Stimulated activated effector memory CD8-positive, alpha-beta T cell treated with anti-CD3 and anti-CD28 coated beads, Interleukin-12 subunit alpha, Interleukin-12 subunit beta, amount 100 ng/mL, for 72 hours (primary cell): ENCODE data around the gene RABL2A.
A peak's percentile ranks its signal among the peaks of the same experiment; 100 is the strongest.
"Not testable (repeated sequence)": the region's sequence is repeated elsewhere in the genome, so short reads cannot be mapped to it uniquely, and the experiment has no call there.

Experiments used
- ATAC-seq: fragments of 150-1000 bp; cut with Tn5 transposase; 2 replicates; pipeline ENCODE4 v1.10.0; 2021
- DNase-seq, 2 donors: peaks; one replicate each; pipeline ENCODE4 v3.0.0; 2021 to 2022; ENCODE audit warnings: low spot score in 2 of 2
- H3K27ac Mint-ChIP-seq: one replicate; pipeline ENCODE4 v1.8.0; 2022; ENCODE audit warnings: mild to moderate bottlenecking, mixed read lengths
- H3K36me3 Mint-ChIP-seq: one replicate; pipeline ENCODE4 v1.8.0; 2022; ENCODE audit warnings: mild to moderate bottlenecking, mixed read lengths
- H3K4me1 Mint-ChIP-seq: one replicate; pipeline ENCODE4 v1.8.0; 2022; ENCODE audit warnings: mixed read lengths
- H3K4me3 Mint-ChIP-seq: one replicate; pipeline ENCODE4 v1.8.0; 2022; ENCODE audit warnings: mild to moderate bottlenecking, mixed read lengths
- H3K9me3 Mint-ChIP-seq: one replicate; pipeline ENCODE4 v1.8.0; 2022; ENCODE audit warnings: mixed read lengths

Gene RABL2A

DNA sequence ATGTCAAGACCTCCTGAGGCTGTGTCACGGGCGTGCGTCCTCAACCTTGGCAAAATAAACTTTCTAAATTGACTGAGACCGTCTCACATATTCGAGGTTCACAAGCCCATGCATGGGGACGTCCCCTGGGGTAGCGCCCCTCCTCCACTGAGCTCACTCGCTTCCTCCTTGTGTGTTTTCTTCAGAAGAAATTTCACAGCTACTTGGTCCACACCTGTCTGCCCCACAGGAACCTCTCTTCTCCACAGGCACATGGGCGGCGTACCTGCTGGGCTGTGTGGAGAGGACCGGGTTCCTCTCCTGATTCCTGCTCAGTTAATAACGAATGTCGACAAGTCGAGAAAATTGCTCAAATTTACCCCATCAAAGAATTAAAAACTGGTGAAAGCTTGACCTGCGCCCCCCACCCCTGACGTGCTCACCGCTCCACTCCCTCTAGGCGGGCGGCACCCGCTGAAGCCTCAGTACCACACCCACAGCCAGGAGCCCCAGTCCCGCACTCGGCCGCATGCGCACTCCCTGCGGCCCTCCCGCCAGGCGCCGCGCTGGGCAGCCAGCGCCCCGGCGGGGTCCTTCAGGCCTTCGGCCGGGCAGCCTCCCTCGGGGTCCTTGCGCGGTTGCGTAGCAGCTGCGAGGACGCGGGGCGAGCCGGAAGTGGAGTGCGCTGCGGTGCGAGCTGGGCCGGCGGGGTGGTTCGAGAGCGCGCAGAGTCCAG lies at the start of gene RABL2A:
Gene RABL2A, plus strand, starts transcription at position 651 of the 715 bp plus-strand sequence. CDS start 1,341 bp downstream, outside the sequence.
- DNase-seq: peak; percentile 92 to 94
- Mint-ChIP-seq H3K27ac (peak within 1 kb of the TSS; percentile 84), H3K4me3 (peak within 1 kb of the TSS; percentile 84), H3K36me3 (peaks cover 14% of the 10 kb centered on the region), H3K4me1 (peaks cover 14% of the 10 kb centered on the region)
- not testable (repeated sequence) for H3K9me3 Mint-ChIP-seq
- ATAC-seq: peak; percentile 97

DNA sequence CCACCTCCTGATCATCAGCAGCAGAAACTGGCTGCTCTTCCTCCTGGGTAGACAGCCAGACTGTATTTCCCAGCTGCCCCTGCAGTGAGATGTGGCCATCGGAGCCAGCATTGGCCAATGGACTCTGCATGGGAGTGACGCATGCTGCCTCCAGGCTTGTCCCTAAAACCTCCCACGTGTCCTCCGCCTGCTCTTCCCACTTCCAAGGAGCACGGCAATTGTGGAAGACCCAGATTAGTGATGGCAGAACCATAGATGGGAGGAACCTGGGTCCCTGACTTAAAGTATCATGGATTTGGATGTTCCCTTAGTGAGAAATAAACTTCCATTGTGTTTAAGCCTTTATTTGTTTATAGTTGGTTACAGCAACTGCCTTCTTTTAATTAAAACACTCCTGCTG lies 48.6 kb upstream of the RABL2A start:
- H3K27ac Mint-ChIP-seq, H3K4me3 Mint-ChIP-seq, ATAC-seq, H3K36me3 Mint-ChIP-seq, DNase-seq, H3K9me3 Mint-ChIP-seq: not testable (repeated sequence)
- peaks cover 21% of the 10 kb centered on the region for H3K4me1 Mint-ChIP-seq

DNA sequence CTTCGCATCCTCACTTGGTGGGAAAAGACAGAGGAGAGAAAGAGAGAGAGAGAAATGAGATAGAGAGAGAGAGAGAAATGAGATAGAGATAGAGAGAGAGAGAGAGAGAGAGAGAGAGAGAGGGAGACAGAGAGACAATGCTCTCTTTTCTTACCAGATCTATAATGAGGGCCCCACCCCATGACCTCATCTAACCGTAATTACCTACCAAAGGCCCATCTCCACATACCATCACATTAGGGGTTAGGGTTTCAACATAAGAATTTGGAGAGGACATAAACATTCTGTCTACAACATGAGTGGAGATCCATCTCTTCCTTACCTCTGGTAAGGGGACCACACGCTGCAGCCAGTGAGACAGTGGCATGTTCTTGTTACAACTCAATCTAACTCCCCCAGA lies 44.6 kb upstream of the RABL2A start:
- not testable (repeated sequence) for DNase-seq, H3K27ac Mint-ChIP-seq
- peak overlapping the region; percentile 70 for H3K4me3 Mint-ChIP-seq

DNA sequence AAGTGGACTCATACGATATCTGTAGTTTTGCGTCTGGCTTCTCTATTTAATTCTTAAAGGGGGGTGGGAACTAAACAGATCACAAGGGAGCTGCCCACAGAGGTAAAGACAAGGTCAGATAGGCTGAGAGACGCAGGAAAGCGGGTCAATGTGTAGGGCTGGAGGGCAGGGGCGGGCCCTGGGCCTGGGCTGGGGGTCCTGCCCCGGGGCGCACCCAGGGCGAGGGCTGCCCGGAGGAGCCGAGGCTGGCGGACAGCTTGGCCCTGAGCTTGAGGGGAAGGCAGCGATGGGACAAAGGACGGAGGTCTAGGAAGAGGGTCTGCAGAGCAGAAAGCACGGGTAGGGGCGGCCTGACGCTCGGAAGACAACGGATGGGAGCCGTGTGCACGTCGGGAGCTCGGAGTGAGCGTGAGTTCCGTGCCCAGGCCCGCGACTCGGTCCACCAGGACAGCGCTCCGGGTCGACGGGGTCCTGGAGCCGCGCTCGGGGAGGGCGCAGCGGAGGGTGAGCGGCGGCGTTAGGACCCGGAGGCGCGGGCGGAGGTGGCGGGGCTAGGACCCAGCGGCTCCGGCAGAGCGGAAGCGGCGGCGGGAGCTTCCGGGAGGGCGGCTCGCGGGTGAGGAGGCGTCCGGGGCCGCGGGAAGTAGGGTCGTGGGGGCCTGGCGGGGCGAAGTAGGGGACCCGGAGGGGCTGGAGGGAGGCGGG lies 43.4 kb upstream of the RABL2A start:
- Mint-ChIP-seq H3K27ac (peak overlapping the region; percentile 92), H3K4me3 (peak overlapping the region; percentile 70), H3K4me1 (peaks cover 30% of the 10 kb centered on the region)
- H3K36me3 Mint-ChIP-seq, H3K9me3 Mint-ChIP-seq: not testable (repeated sequence)
- ATAC-seq (peak; percentile 47), DNase-seq (peak; percentile 80 to 95)

More for the DNA sequence above, 44.6 kb upstream of the RABL2A start:
- not testable (repeated sequence) for ATAC-seq, H3K9me3 Mint-ChIP-seq, H3K36me3 Mint-ChIP-seq
- H3K4me1 Mint-ChIP-seq: peaks cover 29% of the 10 kb centered on the region

DNA sequence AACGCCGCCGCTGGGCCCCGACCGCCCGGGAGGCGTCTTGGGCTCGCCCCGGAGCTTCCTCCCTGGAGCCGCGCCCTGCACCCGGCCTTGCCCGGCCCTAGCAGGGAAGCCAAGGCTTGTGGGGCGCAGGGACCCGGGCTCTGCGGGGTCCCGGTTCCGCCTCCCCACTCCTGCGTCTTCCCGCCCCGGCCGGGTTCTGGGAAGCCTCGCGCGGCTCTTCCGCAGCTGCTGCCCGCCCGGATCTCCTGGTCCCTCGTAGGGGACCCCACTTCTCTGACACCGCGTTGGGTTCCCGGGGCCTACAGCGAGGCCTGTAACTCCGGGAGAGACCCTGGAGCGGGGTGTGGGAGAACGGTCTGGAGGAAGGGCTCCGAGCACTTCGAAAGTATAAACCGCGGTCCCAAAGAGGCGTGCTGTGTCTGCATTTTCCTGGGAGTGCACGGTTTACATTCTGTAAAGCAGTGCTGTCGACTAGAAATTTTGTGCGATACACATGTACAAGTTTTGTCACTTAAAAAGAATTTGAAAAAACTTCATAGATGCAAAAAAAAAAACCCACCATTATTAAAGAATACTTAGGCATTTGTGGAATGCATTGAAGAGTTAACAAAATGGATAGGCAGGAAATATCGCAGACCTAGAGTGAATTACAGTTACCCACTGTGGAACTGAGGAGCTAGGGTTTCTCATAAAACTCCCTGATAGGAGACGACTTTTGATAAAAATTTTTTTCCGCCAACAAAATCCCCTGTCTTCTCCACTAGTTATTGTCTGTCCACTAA lies 42.6 kb upstream of the RABL2A start:
- ATAC-seq, H3K36me3 Mint-ChIP-seq, H3K9me3 Mint-ChIP-seq: not testable (repeated sequence)
- H3K27ac Mint-ChIP-seq: peak overlapping the region; percentile 92
- peaks cover 30% of the 10 kb centered on the region for H3K4me1 Mint-ChIP-seq
- H3K4me3 Mint-ChIP-seq: peak overlapping the region; percentile 70
- peak in 1 of 2 donors; percentile 68 for DNase-seq

DNA sequence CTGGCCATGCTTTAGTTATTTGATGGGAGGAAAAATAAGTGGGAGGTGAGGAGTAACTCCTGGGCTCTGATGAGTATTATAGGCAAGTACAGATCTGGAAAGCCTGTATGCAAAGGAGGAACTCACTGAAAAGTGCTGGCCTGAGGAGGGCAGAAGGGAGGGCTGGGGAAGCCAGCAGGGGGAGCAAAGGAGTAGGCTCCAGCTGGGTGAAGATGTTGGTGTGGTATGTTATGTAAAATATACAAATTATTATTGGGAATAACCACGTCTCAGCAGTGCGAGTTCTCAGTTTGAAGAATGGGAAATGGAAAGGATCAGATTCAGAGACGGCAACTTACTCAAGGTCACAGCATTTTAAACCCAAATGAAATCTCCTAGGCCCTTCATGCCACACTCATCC lies 39.9 kb upstream of the RABL2A start:
- peaks cover 40% of the 10 kb centered on the region for H3K4me1 Mint-ChIP-seq
- ATAC-seq, H3K4me3 Mint-ChIP-seq, H3K9me3 Mint-ChIP-seq, H3K36me3 Mint-ChIP-seq: not testable (repeated sequence)
- peak in 1 of 2 donors; percentile 74 for DNase-seq
- peak overlapping the region; percentile 36 for H3K27ac Mint-ChIP-seq

DNA sequence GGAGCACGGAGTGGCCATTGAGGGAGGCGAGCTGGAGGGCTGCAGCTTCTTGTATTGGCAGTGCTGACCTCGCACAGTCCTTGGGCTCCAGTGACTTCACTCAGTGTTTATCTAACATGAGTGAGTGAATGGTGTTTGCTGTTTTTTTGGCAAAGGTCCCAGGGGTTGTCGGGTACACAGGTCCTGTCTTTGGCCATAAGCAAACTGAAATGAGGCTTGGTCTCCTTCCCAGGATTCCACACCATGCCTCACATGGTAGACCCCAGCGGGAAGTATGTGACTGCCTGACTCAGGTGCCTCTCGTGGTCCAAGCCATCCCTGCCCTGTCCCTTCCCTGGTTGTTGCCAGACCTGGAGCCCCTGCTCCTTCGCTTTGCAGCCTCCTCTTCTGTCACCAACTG lies 37.5 kb upstream of the RABL2A start:
- ATAC-seq, H3K4me3 Mint-ChIP-seq, DNase-seq, H3K9me3 Mint-ChIP-seq, H3K36me3 Mint-ChIP-seq, H3K27ac Mint-ChIP-seq: not testable (repeated sequence)
- peaks cover 34% of the 10 kb centered on the region for H3K4me1 Mint-ChIP-seq

DNA sequence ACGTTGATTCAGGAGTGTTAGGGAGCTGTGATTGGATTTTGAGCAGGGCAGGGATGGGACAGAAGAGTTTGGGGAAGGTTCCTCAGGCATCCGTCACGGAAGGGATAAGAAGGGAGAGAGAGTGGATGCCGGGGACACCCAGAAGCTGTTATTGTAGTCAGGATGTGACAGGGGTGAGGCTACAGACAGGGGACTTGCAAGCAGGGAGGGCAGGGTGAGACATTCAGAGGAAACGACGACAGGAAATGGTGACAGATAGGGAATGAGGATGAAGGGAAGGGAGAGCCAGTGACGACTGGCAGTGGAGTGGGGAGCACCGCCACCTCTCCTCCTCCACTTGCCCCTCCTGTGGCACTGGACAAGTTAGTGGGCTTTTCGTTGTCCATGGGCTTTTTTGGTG lies 35.1 kb upstream of the RABL2A start:
- H3K4me3 Mint-ChIP-seq, ATAC-seq, H3K9me3 Mint-ChIP-seq, DNase-seq, H3K36me3 Mint-ChIP-seq: not testable (repeated sequence)
- Mint-ChIP-seq H3K4me1 (peaks cover 25% of the 10 kb centered on the region), H3K27ac (peak overlapping the region; percentile 81)

DNA sequence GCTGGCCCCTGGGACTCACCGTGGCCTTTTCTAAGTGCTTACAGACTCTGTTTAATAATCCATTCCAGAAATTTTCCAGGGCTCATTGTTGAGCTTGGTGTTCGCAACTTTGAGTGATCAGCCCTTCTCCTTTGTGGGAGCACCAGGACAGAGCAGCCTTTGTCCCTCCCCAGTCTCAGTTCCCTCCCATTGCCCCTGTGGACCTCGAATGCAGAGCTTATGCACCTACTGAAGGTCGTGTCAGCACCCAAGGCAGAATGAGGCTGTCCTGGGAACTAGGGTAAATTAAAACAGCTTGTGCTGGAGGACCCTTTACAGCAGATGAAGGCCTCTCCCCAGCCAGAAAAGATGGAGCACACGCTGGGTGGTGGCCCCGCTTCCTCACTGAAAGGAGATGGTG lies 33.8 kb upstream of the RABL2A start:
- H3K9me3 Mint-ChIP-seq, ATAC-seq, DNase-seq, H3K27ac Mint-ChIP-seq, H3K36me3 Mint-ChIP-seq, H3K4me3 Mint-ChIP-seq: not testable (repeated sequence)
- H3K4me1 Mint-ChIP-seq: peaks cover 19% of the 10 kb centered on the region

DNA sequence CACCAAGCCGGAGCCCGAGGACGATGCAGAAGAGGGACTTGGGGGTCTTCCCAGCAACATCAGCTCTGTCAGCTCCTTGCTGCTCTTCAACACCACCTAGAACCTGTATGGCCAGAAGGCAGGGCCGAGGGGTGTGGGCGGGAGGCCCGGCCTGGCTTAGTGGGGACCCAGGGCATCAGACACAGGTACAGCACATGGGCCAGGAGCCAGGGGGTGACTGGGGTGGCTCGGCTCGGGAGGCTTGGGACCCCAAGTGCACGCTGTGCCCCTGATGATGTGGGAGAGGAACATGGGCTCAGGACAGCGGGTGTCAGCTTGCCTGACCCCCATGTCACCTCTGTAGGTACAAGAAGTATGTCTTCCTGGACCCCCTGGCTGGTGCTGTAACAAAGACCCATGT lies 31.3 kb upstream of the RABL2A start:
- not testable (repeated sequence) for H3K9me3 Mint-ChIP-seq, H3K27ac Mint-ChIP-seq, H3K4me3 Mint-ChIP-seq, H3K36me3 Mint-ChIP-seq, ATAC-seq, DNase-seq
- peaks cover 19% of the 10 kb centered on the region for H3K4me1 Mint-ChIP-seq

DNA sequence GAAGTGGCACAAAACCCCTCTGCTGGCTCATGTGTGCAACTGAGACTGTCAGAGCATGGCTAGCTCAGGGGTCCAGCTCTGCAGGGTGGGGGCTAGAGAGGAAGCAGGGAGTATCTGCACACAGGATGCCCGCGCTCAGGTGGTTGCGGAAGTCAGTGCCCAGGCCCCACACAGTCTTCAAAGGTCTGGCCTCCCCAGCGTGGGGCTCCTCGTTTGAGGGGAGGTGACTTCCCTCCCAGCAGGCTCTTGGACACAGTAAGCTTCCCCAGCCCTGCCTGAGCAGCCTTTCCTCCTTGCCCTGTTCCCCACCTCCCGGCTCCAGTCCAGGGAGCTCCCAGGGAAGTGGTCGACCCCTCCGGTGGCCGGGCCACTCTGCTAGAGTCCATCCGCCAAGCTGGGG lies 29.9 kb upstream of the RABL2A start:
- not testable (repeated sequence) for H3K9me3 Mint-ChIP-seq, H3K4me3 Mint-ChIP-seq, H3K27ac Mint-ChIP-seq, DNase-seq, H3K4me1 Mint-ChIP-seq, H3K36me3 Mint-ChIP-seq, ATAC-seq

DNA sequence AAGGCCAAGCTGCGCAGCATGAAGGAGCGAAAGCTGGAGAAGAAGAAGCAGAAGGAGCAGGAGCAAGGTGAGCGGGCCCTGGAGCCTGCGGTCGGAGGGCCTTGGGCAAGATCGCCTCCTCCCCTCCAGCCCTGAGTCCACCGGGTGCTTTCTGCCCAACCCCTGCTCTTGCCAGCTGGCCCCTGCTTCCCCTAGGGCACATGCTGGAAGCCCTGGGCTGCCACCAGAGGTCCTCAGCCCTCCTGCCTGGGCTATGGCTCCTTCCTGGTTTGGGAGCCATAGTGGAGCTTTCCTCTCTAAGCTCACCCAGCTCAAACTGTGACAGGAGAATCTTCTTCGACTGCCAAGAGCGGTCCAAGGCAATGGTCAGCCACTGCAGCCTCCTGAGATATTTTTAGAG lies 29.5 kb upstream of the RABL2A start:
- not testable (repeated sequence) for DNase-seq, H3K9me3 Mint-ChIP-seq, H3K4me3 Mint-ChIP-seq, H3K36me3 Mint-ChIP-seq, H3K27ac Mint-ChIP-seq, ATAC-seq, H3K4me1 Mint-ChIP-seq

DNA sequence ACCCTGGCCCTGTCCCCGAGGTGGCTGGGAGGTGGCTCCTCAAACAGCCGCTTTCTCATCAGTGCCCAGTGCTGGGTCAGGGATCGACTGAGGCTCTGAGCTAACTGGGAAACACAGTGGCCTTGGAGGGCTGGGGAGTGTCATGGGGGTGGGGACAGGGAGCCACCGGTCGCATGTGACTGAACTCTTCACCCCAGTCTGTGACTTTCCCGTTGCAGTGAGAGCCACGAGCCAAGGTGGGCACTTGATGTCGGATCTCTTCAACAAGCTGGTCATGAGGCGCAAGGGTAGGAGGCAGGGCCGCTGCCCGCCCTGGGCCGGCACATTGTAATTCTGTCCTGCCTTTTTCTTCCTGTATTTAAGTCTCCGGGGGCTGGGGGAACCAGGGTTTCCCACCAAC lies 28.9 kb upstream of the RABL2A start:
- not testable (repeated sequence) for H3K36me3 Mint-ChIP-seq, H3K4me3 Mint-ChIP-seq, H3K4me1 Mint-ChIP-seq, H3K27ac Mint-ChIP-seq, DNase-seq, H3K9me3 Mint-ChIP-seq, ATAC-seq

DNA sequence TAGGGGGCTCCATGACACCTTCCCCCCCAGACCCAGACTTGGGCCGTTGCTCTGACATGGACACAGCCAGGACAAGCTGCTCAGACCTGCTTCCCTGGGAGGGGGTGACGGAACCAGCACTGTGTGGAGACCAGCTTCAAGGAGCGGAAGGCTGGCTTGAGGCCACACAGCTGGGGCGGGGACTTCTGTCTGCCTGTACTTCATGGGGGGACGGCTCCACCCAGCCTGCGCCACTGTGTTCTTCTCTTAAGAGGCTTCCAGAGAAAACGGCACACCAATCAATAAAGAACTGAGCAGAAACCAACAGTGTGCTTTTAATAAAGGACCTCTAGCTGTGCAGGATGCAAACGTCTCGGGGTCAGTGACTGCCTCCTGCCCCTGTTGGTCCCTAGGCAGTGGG lies 28.3 kb upstream of the RABL2A start:
- not testable (repeated sequence) for H3K4me1 Mint-ChIP-seq, H3K36me3 Mint-ChIP-seq, H3K9me3 Mint-ChIP-seq, DNase-seq, H3K4me3 Mint-ChIP-seq, H3K27ac Mint-ChIP-seq, ATAC-seq

DNA sequence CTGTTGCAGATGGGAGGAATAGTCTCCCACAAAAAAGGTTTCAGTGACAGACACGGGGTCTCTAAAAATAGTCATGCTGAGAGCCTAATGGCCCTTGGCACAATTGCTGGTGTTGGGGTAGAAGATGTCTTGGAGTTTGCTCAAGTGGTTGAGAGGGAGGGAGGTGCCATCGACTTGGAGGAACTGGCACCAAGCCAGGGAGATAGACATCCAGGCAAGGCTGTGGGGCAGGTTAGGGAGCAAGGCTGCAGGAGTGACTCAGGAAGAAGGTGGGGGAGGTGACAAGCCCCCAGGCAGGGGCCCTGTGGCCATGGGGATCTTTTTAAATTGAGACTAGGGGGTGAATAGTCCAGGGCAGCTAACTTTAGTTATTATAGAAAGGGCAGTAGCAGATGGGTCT lies 27.9 kb upstream of the RABL2A start:
- ATAC-seq, H3K27ac Mint-ChIP-seq, H3K4me1 Mint-ChIP-seq, H3K4me3 Mint-ChIP-seq, H3K9me3 Mint-ChIP-seq, DNase-seq: not testable (repeated sequence)
- H3K36me3 Mint-ChIP-seq: peaks cover 11% of the 10 kb centered on the region
